ENCODE data around the gene SDK1. TPM values are rescaled to one million over a fixed set of nuclear protein-coding genes. Genes with fewer than 3 reads are reported as not detected.

SDK1 gene
- total and polyA plus RNA-seq, 2 experiments from 2014 or later = 4.1 to 16.5 TPM

- no peaks in the 10 kb centered on the region for H3K9me3 ChIP-seq (ENCODE audit: low read depth)
- DNase-seq (ENCODE audit: low read depth in 1 of 2, low spot score in 1 of 2) = no peak
- H3K27me3 ChIP-seq = no peaks in the 10 kb centered on the region
- H3K36me3 ChIP-seq = no peaks in the 10 kb centered on the region
- H3K4me1 ChIP-seq (ENCODE audit: low read depth) = peaks cover 4% of the 10 kb centered on the region
- H3K4me3 ChIP-seq = no peak overlapping the region
- no peak overlapping the region for H3K27ac ChIP-seq
- TF ChIP-seq CTCF (IDR thresholded peaks at IDR 0.05; ENCODE audit: low read depth, low read length) = no peak
Measured at GRCh38 chr7:3973264-3973663, 672.2 kb downstream of the SDK1 start.

DNA sequence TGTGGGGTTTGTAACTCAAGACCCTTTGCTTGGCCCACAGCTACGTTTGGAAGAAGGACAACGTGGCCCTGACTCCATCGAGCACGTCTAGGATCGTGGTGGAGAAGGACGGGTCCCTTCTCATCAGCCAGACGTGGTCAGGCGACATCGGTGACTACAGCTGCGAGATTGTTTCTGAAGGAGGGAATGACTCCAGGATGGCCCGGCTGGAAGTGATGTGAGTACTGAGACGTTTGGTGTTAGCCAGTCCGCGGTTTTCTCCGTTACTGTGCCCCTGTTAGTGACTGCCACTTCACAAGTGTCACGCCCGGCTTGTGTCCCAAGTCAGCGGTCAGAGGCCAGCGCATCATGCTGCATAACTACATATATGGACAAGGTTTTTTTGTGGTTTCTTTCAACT lies 673.3 kb downstream of the SDK1 start:
- DNase-seq (ENCODE audit: low read depth in 1 of 2, low spot score in 1 of 2) = no peak
- Histone ChIP-seq H3K4me3 (no peak overlapping the region), H3K27ac (no peak overlapping the region), H3K27me3 (no peaks in the 10 kb centered on the region), H3K36me3 (no peaks in the 10 kb centered on the region), H3K4me1 (ENCODE audit: low read depth) (peaks cover 15% of the 10 kb centered on the region), H3K9me3 (ENCODE audit: low read depth) (no peaks in the 10 kb centered on the region)
- TF ChIP-seq CTCF (IDR thresholded peaks at IDR 0.05; ENCODE audit: low read depth, low read length) = no peak

GRCh38 chr7:3975371-3975770 lies 674.3 kb downstream of the SDK1 start:
- DNase-seq (ENCODE audit: low read depth in 1 of 2, low spot score in 1 of 2) = no peak
- Histone ChIP-seq H3K4me1 (ENCODE audit: low read depth) (peaks cover 25% of the 10 kb centered on the region), H3K9me3 (ENCODE audit: low read depth) (no peaks in the 10 kb centered on the region), H3K27ac (no peak overlapping the region), H3K27me3 (no peaks in the 10 kb centered on the region), H3K36me3 (no peaks in the 10 kb centered on the region), H3K4me3 (no peak overlapping the region)
- TF ChIP-seq CTCF (IDR thresholded peaks at IDR 0.05; ENCODE audit: low read depth, low read length) = no peak

DNA sequence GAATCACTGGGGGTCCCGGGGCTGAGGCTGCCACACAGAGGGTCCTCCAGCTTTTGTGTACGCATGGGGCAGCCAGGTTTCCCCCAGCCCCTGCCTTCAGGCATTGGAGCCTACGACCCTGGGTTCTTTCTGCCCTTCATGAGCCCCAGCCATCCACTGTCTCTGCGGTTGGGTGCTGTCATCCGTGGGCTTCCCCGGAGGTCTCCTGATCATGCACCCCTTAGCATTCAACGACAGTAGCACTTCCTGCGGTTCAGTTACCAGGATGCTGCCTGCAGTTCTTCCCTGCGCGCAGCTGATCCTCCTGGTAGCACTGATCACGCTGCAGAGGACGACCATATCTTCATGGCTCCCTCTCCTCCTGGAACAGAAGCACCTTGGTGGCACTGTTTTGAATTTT lies 676.3 kb downstream of the SDK1 start:
- no peak for TF ChIP-seq CTCF (IDR thresholded peaks at IDR 0.05; ENCODE audit: low read depth, low read length)
- DNase-seq (ENCODE audit: low read depth in 1 of 2, low spot score in 1 of 2) = no peak

GRCh38 chr7:3978839-3979238 lies 677.8 kb downstream of the SDK1 start:
- no peaks in the 10 kb centered on the region for H3K9me3 ChIP-seq (ENCODE audit: low read depth)
- no peaks in the 10 kb centered on the region for H3K27me3 ChIP-seq
- peak in 1 of 2 donors; percentile 18 for DNase-seq (ENCODE audit: low read depth in 1 of 2, low spot score in 1 of 2)
- no peaks in the 10 kb centered on the region for H3K36me3 ChIP-seq
- no peak overlapping the region for H3K4me3 ChIP-seq
- H3K4me1 ChIP-seq (ENCODE audit: low read depth) = peaks cover 35% of the 10 kb centered on the region
- H3K27ac ChIP-seq = no peak overlapping the region
- no peak for TF ChIP-seq CTCF (IDR thresholded peaks at IDR 0.05; ENCODE audit: low read depth, low read length)

More for the DNA sequence above, 676.3 kb downstream of the SDK1 start:
- no peak overlapping the region for H3K4me3 ChIP-seq
- H3K36me3 ChIP-seq = no peaks in the 10 kb centered on the region
- H3K27me3 ChIP-seq = no peaks in the 10 kb centered on the region
- no peaks in the 10 kb centered on the region for H3K9me3 ChIP-seq (ENCODE audit: low read depth)
- H3K4me1 ChIP-seq (ENCODE audit: low read depth) = peaks cover 35% of the 10 kb centered on the region
- H3K27ac ChIP-seq = no peak overlapping the region
